ENCODE measurements around the gene HMX1.

DNA sequence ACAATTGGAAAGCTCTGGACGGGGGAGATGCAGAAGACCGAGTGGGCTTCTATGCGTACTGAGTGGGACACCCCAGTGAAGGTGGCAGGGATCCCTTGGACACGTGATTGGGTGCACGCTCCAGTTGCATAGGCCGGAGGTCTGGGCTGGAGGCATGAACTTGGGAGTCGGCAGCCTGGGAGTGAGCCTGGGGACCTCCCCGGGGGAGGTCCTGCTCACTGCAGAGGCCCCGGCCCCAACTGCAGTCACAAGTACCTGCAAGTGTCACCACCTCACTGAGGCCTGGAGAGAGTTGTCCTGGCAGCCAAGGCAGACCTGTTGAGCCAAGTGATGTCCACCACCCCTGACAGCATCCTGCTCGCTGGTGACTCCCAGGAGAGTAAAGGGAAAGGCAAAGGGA, 49.3 kb upstream of the HMX1 start:
- TF ChIP-seq EZH2 (IDR thresholded peaks at IDR 0.05; ENCODE audit: insufficient read depth, poor library complexity, severe bottlenecking) (no peak), EZH2phosphoT487 (IDR thresholded peaks at IDR 0.05; ENCODE audit: insufficient read depth, low read depth) (no peak)
